ENCODE data around the gene GPR107. TPM values are rescaled to one million over a fixed set of nuclear protein-coding genes. Genes with fewer than 3 reads are reported as not detected.

GPR107 gene
- polyA plus RNA-seq, 2 of the 4 experiments (the other 2 are of a cell fraction), result 28.1 to 45.1 TPM

GRCh38 chr9:130028493-130029222 lies 25.0 kb upstream of the GPR107 start:
- no peak for TF ChIP-seq HOXB13 (CRISPR knock-in tag; IDR thresholded peaks at IDR 0.05; ENCODE audit: low read depth)
- no peak for TF ChIP-seq JUN (IDR thresholded peaks at IDR 0.05)
- TF ChIP-seq POLR2A (IDR thresholded peaks at IDR 0.05; ENCODE audit: low read length), result no peak
- TF ChIP-seq ATOH8 (CRISPR knock-in tag; IDR thresholded peaks at IDR 0.05; ENCODE audit: low read depth), result no peak
- no peak for TF ChIP-seq BHLHE40 (IDR thresholded peaks at IDR 0.05; ENCODE audit: low read depth, low read length)
- no peak for TF ChIP-seq HOXA7 (CRISPR knock-in tag; IDR thresholded peaks at IDR 0.05)
- no peak for TF ChIP-seq HOXB5 (CRISPR knock-in tag; IDR thresholded peaks at IDR 0.05)
- TF ChIP-seq ELK1 (IDR thresholded peaks at IDR 0.05; ENCODE audit: low read depth, low read length), result no peak
- TF ChIP-seq PHF8 (IDR thresholded peaks at IDR 0.05; ENCODE audit: borderline replicate concordance, low read depth), result no peak
- TF ChIP-seq SREBF2 (IDR thresholded peaks at IDR 0.05), result no peak
- TF ChIP-seq GATA3 (IDR thresholded peaks at IDR 0.05; ENCODE audit: borderline replicate concordance), result no peak
- TF ChIP-seq MAFK (IDR thresholded peaks at IDR 0.05; ENCODE audit: partially characterized antibody), result no peak
- TF ChIP-seq MYC (IDR thresholded peaks at IDR 0.05; ENCODE audit: borderline replicate concordance, low read length), result no peak
- no peak for TF ChIP-seq ESRRA (IDR thresholded peaks at IDR 0.05; ENCODE audit: borderline replicate concordance, low read length)
- TF ChIP-seq FOSB (CRISPR knock-in tag; IDR thresholded peaks at IDR 0.05), result no peak
- no peak for TF ChIP-seq HDAC2 (IDR thresholded peaks at IDR 0.05)
- no peak for TF ChIP-seq FOSL2 (IDR thresholded peaks at IDR 0.05)
- no peak for TF ChIP-seq FOSL2 (CRISPR knock-in tag; IDR thresholded peaks at IDR 0.05)
- no peak for FAIRE-seq
- 76% methylated on average over 6 of the region's 6 CpGs for WGBS (ENCODE audit: missing lambda C conversion rate)
- no peak for ATAC-seq
- no peak overlapping the region for H3K27ac ChIP-seq
- no peak for DNase-seq (ENCODE audit: low read depth in 1 of 2, low spot score in 1 of 2)
- peaks cover 26% of the 10 kb centered on the region for H3K4me1 ChIP-seq
- H3K4me3 ChIP-seq, result no peak overlapping the region
- H3K9me3 ChIP-seq, result peaks cover 5% of the 10 kb centered on the region; the same call in 1 of the 3 replicates
- H3K4me2 ChIP-seq, result no peak overlapping the region
- CTCF ChIA-PET, result interaction anchor here (0.6 to 3.5 kb wide), 10 partner anchors 11 to 144 kb away, joined by 3 to 13 read pairs (median 3); partner anchors contain the start of gene FNBP1
- POLR2A ChIA-PET, result no interaction called here

- Histone ChIP-seq H3K4me3 (no peak overlapping the region), H3K4me1 (peaks cover 19% of the 10 kb centered on the region), H3K27ac (no peak overlapping the region), H3K9me3 (peaks cover 5% of the 10 kb centered on the region; the same call in 1 of the 3 replicates), H3K4me2 (no peak overlapping the region)
- DNase-seq (ENCODE audit: low read depth in 1 of 2, low spot score in 1 of 2) (no peak), ATAC-seq (no peak), FAIRE-seq (no peak)
- TF ChIP-seq RFX5 (IDR thresholded peaks at IDR 0.05) (no peak), POLR2AphosphoS2 (conservative IDR thresholded peaks at IDR 0.05; ENCODE audit: low read length) (no peak), JUNB (IDR thresholded peaks at IDR 0.05) (no peak), ATOH8 (CRISPR knock-in tag; IDR thresholded peaks at IDR 0.05; ENCODE audit: low read depth) (no peak), RARB (CRISPR knock-in tag; IDR thresholded peaks at IDR 0.05) (no peak), HOXB13 (CRISPR knock-in tag; IDR thresholded peaks at IDR 0.05; ENCODE audit: low read depth) (no peak), EHMT2 (IDR thresholded peaks at IDR 0.05; ENCODE audit: low read depth) (no peak)
- POLR2A ChIA-PET, result no interaction called here
- WGBS (ENCODE audit: missing lambda C conversion rate), result 92% methylated on average over 10 of the region's 10 CpGs
- CTCF ChIA-PET, result interaction anchor here (0.6 to 3.5 kb wide), 10 partner anchors 10 to 214 kb away, joined by 3 to 13 read pairs (median 3); partner anchors contain the start of gene FNBP1
Measured at GRCh38 chr9:130029223-130029973, 24.3 kb upstream of the GPR107 start.

Measured in A549 (cell line).